Fibroblast of skin of right biceps (primary cell): ENCODE data around the gene GRK5.

Experiments used
- DNase-seq: peaks from one replicate; pipeline ENCODE4 v3.0.0-alpha.2; 2013

The GRK5 gene

GRCh38 chr10:119391440-119392251, 184.3 kb downstream of the GRK5 start:
- peak; percentile 45 for DNase-seq

DNA sequence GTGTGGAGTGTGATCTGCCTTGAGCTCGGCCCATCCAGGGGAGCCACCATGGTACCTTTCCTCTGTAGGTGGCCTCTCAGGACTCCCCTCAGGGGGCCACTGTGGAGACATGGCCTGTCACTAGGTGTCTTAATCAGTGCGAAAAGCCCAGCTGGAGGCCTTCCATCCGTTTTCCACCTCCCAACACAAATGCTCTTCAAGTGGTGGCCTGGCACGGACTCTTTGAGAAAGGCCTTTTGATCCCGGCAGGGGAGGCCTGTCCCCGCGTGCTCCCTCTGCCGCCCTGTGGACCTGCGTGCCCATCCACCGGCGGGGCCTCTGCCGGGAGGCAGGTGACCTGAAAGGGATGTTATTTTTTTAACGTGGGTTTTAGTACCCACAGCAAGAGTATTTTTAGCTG, 185.6 kb downstream of the GRK5 start:
- DNase-seq, result no peak

DNA sequence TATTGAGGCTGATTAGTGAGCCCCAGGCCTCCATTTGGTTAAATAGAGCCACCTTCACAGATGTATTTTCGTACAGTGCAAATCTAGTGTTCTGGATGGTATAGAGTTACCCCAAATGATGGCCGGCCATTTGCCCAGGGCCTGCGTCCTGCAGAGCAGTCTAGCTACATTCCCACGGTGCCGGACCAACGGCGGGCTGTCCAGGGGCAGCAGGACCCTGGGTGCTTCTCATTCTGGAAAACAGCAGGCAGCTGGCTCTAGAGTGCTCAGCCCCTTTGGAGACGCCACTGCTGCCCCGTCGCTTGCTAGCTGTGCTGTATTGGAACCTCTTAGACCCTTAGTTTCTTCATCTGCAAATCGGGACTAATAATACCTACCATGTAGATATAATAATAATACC, 186.1 kb downstream of the GRK5 start:
- no peak for DNase-seq

DNA sequence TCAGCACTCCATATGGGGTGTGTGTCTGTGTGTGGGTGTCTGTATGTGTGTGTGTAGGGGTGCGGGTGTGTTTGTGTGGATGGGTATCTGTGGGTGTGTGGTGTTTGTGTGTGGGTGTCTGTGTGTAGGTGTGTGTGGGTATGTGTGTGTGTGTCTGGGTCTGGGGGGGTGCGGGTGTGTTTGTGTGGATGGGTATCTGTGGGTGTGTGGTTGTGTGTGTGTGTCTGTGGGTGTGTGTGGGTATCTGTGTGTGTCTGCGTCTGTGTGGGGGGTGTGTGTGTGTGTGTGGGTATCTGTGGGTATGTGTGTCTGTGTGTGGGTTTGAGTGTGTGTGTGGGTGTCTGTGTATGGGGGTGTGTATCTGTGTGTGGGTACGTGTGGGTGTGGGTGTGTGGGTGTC, 186.5 kb downstream of the GRK5 start:
- DNase-seq, result no peak

- no peak for DNase-seq
Measured at GRCh38 chr10:119394657-119395279, 187.4 kb downstream of the GRK5 start.

GRCh38 chr10:119395280-119396007, 188.1 kb downstream of the GRK5 start:
- no peak for DNase-seq

- no peak for DNase-seq
Measured at GRCh38 chr10:119396008-119396708, 188.8 kb downstream of the GRK5 start.

- no peak for DNase-seq
Measured at GRCh38 chr10:119396709-119397071, 189.3 kb downstream of the GRK5 start.

GRCh38 chr10:119397416-119397815, 190.0 kb downstream of the GRK5 start:
- no peak for DNase-seq

DNA sequence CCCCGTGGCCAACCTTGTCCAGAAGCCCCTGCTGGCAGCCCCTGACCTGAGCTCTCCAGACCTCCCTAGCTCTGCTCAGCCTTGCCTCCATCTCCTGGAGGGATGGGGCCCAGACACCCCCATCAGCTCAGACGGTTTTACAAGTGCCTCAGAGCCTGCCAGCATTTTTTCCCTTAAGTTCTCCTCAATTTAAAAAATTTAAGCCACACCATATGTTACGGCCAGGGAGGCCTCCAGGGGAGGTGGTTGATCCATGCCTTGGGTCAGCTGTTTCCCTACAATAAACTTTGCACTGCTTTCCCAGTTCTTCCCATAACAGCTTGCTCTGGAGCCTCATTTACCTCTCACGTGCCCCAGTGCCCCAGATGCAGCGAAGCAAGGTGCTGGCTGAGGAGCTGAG, 191.6 kb downstream of the GRK5 start:
- no peak for DNase-seq

DNA sequence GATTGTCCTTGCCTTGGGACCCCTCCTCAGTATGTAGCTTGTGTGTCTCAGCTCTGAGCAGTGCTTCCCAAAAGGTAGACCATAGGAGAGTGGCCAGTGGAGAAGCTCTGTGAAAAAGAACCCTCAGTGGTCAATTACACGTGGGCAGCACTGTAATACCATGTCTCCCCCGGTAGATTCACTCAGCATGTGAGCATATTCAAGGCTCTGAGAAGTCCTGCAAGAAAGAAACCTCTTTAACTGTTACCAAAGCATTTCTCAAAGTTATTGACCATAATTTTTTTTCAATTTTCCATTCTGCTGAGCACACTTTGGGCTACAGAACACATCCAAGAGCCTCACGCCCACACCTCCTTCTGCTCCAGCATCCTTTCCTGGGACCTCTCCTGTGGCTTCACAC, 192.1 kb downstream of the GRK5 start:
- DNase-seq, result no peak

- peak; percentile 94 for DNase-seq
Measured at GRCh38 chr10:119401671-119402395, 194.5 kb downstream of the GRK5 start.

DNA sequence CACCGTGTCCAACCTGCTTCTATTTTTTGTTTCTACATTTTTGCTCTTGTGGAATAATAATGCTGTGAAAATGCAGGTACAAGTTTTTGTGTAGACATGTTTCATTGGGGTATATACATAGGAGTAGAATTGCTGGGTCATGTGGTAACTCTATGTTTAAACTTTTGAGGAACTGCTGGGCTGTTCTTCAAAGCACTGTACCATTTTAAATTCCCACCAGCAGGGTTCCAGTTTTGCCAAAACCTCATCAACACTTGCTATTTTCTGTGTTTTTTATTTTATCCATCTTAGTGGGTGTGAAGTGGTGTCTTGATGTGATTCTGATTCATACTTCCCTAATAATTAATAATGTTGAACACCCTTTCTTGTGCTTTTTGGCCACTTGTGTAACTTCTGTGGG, 196.6 kb downstream of the GRK5 start:
- no peak for DNase-seq

- DNase-seq, result no peak
Measured at GRCh38 chr10:119404719-119405519, 197.5 kb downstream of the GRK5 start.

GRCh38 chr10:119405520-119405807, 198.1 kb downstream of the GRK5 start:
- DNase-seq, result no peak

- no peak for DNase-seq
Measured at GRCh38 chr10:119406137-119406536, 198.8 kb downstream of the GRK5 start.

DNA sequence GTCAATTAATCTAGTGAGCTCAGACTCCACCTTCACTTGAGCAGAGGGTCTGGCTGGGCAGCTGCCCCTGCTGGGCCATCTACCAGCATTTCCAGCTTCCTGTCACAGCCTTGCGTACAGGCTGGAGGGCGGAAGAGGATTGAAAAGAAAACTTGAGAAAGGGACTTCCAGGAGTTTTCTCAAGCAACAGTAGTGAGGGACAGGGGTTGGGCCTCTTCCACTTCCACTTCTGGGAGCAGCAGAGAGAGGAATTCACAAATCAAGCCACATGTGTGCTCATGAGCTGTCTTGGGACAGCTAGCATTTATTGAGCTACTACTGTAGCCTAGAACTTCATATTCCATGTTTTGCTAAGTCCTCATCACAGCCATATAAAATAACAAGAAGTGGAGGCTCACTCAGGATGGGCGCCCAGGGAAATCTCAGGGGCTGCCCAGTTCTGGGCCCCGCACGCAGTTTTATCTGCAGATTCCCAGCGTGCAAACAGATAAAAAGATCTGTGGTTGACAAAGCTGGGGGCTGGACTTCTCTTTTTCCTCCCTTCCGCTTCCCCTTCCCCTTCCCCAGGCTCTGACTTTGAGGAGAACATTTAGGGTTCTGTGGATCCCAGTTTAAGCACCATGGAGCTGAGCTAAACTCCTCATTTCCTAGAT, 199.4 kb downstream of the GRK5 start:
- DNase-seq, result no peak

GRCh38 chr10:119407254-119407777, 199.9 kb downstream of the GRK5 start:
- no peak for DNase-seq

- no peak for DNase-seq
Measured at GRCh38 chr10:119408072-119408471, 200.7 kb downstream of the GRK5 start.

DNA sequence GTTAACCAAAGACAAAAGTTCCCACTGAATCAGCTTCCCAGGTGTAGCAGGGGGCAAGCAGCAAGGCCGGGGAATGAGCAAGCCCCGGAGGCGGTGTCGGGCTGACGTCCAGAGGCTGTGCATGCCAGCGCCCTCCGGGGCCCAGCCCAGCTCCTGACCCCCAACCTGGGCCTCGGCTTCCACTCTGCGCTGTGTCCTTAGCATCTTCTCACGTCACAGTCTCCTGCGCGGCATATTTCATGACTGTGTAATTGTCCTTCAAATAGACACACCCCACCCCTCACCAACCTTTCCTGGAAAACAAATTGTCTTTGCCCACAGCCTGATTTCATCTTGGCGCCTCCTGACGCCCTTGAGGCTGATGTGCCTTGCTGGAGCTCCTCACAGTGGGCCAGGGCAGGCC, 201.6 kb downstream of the GRK5 start:
- no peak for DNase-seq

DNA sequence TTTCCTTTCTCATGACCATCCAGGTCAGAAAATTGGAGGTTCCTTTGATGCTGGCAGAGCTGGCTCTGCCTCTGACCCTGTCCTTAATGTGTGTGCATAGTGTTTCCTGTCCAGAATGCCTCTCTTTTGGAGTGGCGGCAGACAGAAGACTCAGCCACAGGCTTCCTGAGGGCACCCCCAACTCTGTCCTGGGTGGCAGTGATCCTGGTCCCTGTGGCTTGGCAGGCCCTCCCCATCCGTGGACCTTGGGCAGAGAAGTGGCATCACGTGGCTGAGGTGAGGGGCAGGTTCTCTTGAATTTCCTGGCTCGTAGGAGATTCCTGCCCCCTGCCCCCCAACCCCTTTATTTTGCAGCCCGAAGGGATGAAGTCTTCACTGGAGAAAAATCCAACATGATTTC, 202.0 kb downstream of the GRK5 start:
- no peak for DNase-seq
